Smooth muscle cell of trachea (primary cell): Measurements from ENCODE around the gene ZCCHC14. TPM values are rescaled to one million over a fixed set of nuclear protein-coding genes. Genes with fewer than 3 reads are reported as not detected.

Experiments used
- total RNA-seq: library from RNA; depleted of rRNA; stranded (reverse); fragments of >200 nt; gene quantifications from 2 replicates; pipeline ENCODE4 v1.2.1, GENCODE V29; 2014

The ZCCHC14 gene
- total RNA-seq: 17.7 and 20.4 TPM in 2 replicates

GRCh38 chr16:87492721-87493607, at the start of gene ZCCHC14:
Gene ZCCHC14 (minus strand): TSS chr16:87493024. CDS start chr16:87492238, 786 bp downstream.

GRCh38 chr16:87391950-87392820, 100.6 kb downstream of the ZCCHC14 start, which contains the start of gene MAP1LC3B:
Gene MAP1LC3B (plus strand): TSS chr16:87392336. CDS start chr16:87392428, 92 bp downstream.

GRCh38 chr16:87383505-87384161, 109.2 kb downstream of the ZCCHC14 start, which contains the start of gene FBXO31:
Gene FBXO31 (minus strand): TSS chr16:87383776. CDS start chr16:87383744, 32 bp downstream.

Other genes starting within 250 kb of the ZCCHC14 start
- 3.9 and 4.6 TPM in 2 replicates for gene C16orf95, start 175.6 kb downstream of the ZCCHC14 start, total RNA-seq
- 35.1 and 74.9 TPM in 2 replicates for gene FBXO31, start 109.2 kb downstream of the ZCCHC14 start, total RNA-seq
- 40.9 and 44.4 TPM in 2 replicates for gene MAP1LC3B, start 100.7 kb downstream of the ZCCHC14 start, total RNA-seq
- gene JPH3, start 109.5 kb upstream of the ZCCHC14 start, total RNA-seq: not detected in 2 replicates